ENCODE data around the gene CLIP1. TPM values are rescaled to one million over a fixed set of nuclear protein-coding genes. Genes with fewer than 3 reads are reported as not detected.
A peak's percentile ranks its signal among the peaks of the same experiment; 100 is the strongest.

Gene CLIP1
- total RNA-seq, 2 donors from 2014 or later, result 91.2 to 180 TPM

- peaks cover 30 to 47% of the 10 kb centered on the region in 2 donors for H3K4me1 ChIP-seq (ENCODE audit: control insufficient read depth in 1 of 2, low read depth in 2 of 2)
Observed at GRCh38 chr12:122413516-122414404, 8.7 kb downstream of the CLIP1 start.

GRCh38 chr12:122412851-122413433, 9.5 kb downstream of the CLIP1 start:
- DNase-seq (ENCODE audit: low spot score), result no peak
- no peaks in the 10 kb centered on the region for H3K36me3 ChIP-seq
- H3K27ac ChIP-seq, result peak overlapping the region in 1 of 2 donors; percentile 13
- ATAC-seq (ENCODE audit: insufficient number of reproducible peaks, low FRiP score, low read depth), result no peak
- no peaks in the 10 kb centered on the region for H3K27me3 ChIP-seq (replicated peaks; ENCODE audit: insufficient read depth)
- no peak overlapping the region for H3K4me3 ChIP-seq
- H3K9me3 ChIP-seq, result no peaks in the 10 kb centered on the region
- H3K4me1 ChIP-seq (ENCODE audit: control insufficient read depth in 1 of 2, low read depth in 2 of 2), result peaks cover 27 to 41% of the 10 kb centered on the region in 2 donors
- TF ChIP-seq, protein P1, sequence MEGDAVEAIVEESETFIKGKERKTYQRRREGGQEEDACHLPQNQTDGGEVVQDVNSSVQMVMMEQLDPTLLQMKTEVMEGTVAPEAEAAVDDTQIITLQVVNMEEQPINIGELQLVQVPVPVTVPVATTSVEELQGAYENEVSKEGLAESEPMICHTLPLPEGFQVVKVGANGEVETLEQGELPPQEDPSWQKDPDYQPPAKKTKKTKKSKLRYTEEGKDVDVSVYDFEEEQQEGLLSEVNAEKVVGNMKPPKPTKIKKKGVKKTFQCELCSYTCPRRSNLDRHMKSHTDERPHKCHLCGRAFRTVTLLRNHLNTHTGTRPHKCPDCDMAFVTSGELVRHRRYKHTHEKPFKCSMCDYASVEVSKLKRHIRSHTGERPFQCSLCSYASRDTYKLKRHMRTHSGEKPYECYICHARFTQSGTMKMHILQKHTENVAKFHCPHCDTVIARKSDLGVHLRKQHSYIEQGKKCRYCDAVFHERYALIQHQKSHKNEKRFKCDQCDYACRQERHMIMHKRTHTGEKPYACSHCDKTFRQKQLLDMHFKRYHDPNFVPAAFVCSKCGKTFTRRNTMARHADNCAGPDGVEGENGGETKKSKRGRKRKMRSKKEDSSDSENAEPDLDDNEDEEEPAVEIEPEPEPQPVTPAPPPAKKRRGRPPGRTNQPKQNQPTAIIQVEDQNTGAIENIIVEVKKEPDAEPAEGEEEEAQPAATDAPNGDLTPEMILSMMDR (IDR thresholded peaks at IDR 0.05), result no peak

More at GRCh38 chr12:122413516-122414404, 8.7 kb downstream of the CLIP1 start:
- Histone ChIP-seq H3K27me3 (replicated peaks; ENCODE audit: insufficient read depth) (no peaks in the 10 kb centered on the region), H3K27ac (peak overlapping the region in 1 of 2 donors; percentile 13), H3K36me3 (no peaks in the 10 kb centered on the region), H3K9me3 (no peaks in the 10 kb centered on the region), H3K4me3 (no peak overlapping the region)
- ATAC-seq (ENCODE audit: insufficient number of reproducible peaks, low FRiP score, low read depth) (no peak), DNase-seq (ENCODE audit: low spot score) (no peak)
- TF ChIP-seq, protein P1 (IDR thresholded peaks at IDR 0.05), result no peak

- peaks cover 29 to 45% of the 10 kb centered on the region in 2 donors for H3K4me1 ChIP-seq (ENCODE audit: control insufficient read depth in 1 of 2, low read depth in 2 of 2)
- no peaks in the 10 kb centered on the region for H3K9me3 ChIP-seq
- TF ChIP-seq, protein P1 (IDR thresholded peaks at IDR 0.05), result no peak
- ATAC-seq (ENCODE audit: insufficient number of reproducible peaks, low FRiP score, low read depth), result no peak
- DNase-seq (ENCODE audit: low spot score), result no peak
- H3K27me3 ChIP-seq (replicated peaks; ENCODE audit: insufficient read depth), result no peaks in the 10 kb centered on the region
- no peaks in the 10 kb centered on the region for H3K36me3 ChIP-seq
- peak overlapping the region in 1 of 2 donors; percentile 22 for H3K27ac ChIP-seq
- H3K4me3 ChIP-seq, result no peak overlapping the region
Observed at GRCh38 chr12:122411537-122411936, 10.9 kb downstream of the CLIP1 start.

DNA sequence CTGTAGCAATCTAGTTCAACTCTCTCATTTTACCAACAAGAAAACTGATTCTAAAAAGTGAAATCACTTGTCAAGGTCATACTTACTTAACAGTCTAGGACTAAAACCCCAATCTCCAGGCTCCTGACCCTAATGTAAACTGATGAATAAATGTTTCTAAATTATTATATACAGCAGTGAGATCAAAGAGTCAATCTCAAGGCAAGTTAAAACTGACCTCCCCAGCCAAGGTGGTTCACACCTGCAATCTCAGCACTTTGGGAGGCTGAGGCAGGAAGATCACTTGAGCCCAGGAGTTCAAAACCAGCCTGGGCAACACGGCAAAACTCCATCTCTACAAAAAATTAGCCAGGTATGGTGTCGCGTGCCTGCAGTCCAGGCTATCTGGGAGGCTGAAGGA, 15.3 kb downstream of the CLIP1 start:
- ATAC-seq (ENCODE audit: insufficient number of reproducible peaks, low FRiP score, low read depth), result no peak
- H3K4me3 ChIP-seq, result no peak overlapping the region
- no peaks in the 10 kb centered on the region for H3K27me3 ChIP-seq (replicated peaks; ENCODE audit: insufficient read depth)
- H3K9me3 ChIP-seq, result no peaks in the 10 kb centered on the region
- no peak for DNase-seq (ENCODE audit: low spot score)
- peaks cover 13 to 31% of the 10 kb centered on the region in 2 donors for H3K4me1 ChIP-seq (ENCODE audit: control insufficient read depth in 1 of 2, low read depth in 2 of 2)
- TF ChIP-seq, protein P1 (IDR thresholded peaks at IDR 0.05), result no peak
- peak overlapping the region in 1 of 2 donors; percentile 39 for H3K27ac ChIP-seq
- no peaks in the 10 kb centered on the region for H3K36me3 ChIP-seq

GRCh38 chr12:122406701-122407164, 15.7 kb downstream of the CLIP1 start:
- Histone ChIP-seq H3K4me1 (ENCODE audit: control insufficient read depth in 1 of 2, low read depth in 2 of 2) (peaks cover 10 to 28% of the 10 kb centered on the region in 2 donors), H3K27me3 (replicated peaks; ENCODE audit: insufficient read depth) (no peaks in the 10 kb centered on the region), H3K36me3 (no peaks in the 10 kb centered on the region), H3K4me3 (no peak overlapping the region), H3K27ac (peak overlapping the region in 1 of 2 donors; percentile 39), H3K9me3 (no peaks in the 10 kb centered on the region)
- TF ChIP-seq, protein P1 (IDR thresholded peaks at IDR 0.05), result no peak
- no peak for ATAC-seq (ENCODE audit: insufficient number of reproducible peaks, low FRiP score, low read depth)
- no peak for DNase-seq (ENCODE audit: low spot score)

Data from thoracic aorta (tissue), 2 donors.